ENCODE data around the gene GALNT13.

GALNT13 gene

DNA sequence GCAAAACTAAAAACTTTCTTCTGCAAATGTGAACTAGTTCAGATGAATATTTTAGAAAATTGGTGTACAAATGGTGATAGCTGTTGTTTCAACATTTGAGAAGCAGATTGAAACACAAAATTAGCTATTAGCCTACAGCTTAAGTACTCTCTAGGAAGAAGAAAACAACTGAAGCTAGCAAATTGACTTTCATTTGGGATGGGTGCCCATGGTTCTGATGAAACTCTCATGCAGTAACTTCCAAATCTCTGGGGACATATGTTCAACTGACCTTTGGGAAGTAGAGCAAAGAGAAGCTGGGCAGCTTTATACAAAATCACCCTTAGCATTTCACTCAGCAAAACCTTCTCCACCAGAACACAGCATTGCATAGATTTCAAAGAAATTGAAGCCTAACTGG, 119.0 kb downstream of the GALNT13 start:
- no peak overlapping the region for H3K4me3 Mint-ChIP-seq
- no peaks in the 10 kb centered on the region for H3K27me3 Mint-ChIP-seq
- peaks cover 15% of the 10 kb centered on the region for H3K9me3 Mint-ChIP-seq
- H3K4me1 Mint-ChIP-seq (ENCODE audit: low read depth): no peaks in the 10 kb centered on the region
- H3K27ac Mint-ChIP-seq: no peak overlapping the region
- H3K36me3 Mint-ChIP-seq (ENCODE audit: low read depth): no peaks in the 10 kb centered on the region

DNA sequence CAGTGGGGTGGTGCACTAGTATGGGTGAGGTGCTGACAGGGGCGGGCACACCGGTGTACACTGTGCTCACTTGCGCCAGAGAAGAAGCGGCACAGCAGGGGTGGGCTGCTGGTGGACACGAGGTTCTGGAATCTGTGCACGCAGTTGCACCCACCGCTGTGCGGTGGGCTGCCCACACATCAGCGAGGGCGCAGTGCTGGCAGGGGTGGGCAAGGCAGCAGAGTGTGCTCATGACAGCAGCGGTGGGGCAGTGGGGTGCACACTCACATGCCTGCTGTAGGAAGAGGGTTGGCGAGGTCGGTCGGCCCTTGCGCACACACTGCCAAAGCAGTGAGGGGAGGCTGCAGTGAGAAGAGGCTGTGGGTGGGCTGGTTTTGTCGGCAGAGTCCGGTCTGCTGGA, 141.8 kb downstream of the GALNT13 start:
- Mint-ChIP-seq H3K27me3 (no peaks in the 10 kb centered on the region), H3K4me1 (ENCODE audit: low read depth) (no peaks in the 10 kb centered on the region), H3K9me3 (peaks cover 23% of the 10 kb centered on the region), H3K4me3 (no peak overlapping the region), H3K27ac (no peak overlapping the region), H3K36me3 (ENCODE audit: low read depth) (no peaks in the 10 kb centered on the region)

DNA sequence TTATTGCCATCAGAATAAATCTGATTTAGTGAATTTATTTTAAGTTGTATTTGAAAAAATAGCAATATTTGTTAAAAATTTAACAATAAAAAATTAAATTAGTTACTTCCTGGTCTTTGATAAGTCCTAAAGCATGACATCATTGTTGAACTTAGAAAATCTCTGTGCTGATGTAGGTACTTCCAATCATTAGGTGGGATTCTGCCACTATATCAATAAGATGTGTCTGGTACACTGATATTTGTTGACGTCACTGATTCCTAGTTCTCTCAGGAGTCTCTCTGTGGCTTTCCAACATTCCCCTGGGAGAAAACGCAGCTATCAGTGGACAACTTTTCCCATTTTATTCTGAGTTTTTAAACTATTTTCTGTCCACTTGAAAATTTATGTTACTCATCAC, 143.5 kb downstream of the GALNT13 start:
- H3K9me3 Mint-ChIP-seq: peaks cover 10% of the 10 kb centered on the region
- H3K27me3 Mint-ChIP-seq: no peaks in the 10 kb centered on the region
- H3K27ac Mint-ChIP-seq: no peak overlapping the region
- H3K4me3 Mint-ChIP-seq: no peak overlapping the region
- H3K36me3 Mint-ChIP-seq (ENCODE audit: low read depth): no peaks in the 10 kb centered on the region
- no peaks in the 10 kb centered on the region for H3K4me1 Mint-ChIP-seq (ENCODE audit: low read depth)

DNA sequence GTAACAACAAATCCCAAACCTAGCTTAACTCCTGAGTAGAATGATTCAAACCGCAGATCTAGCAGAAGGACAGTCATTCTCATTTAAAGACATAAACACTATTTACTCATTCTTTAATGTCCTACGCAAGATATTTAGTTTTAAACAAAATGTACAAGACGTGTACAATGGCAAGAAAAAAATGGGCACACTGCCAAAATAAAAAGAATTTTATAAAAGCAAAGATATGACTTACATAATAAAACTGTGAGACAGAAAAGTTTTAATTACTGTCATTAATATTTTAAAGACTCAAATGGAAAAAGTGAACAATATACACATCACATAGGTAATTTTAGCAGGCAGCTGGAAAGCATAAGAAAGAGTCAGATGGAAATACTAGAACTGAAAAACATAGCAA, 157.8 kb downstream of the GALNT13 start:
- no peak overlapping the region for H3K4me3 Mint-ChIP-seq
- peaks cover 30% of the 10 kb centered on the region for H3K9me3 Mint-ChIP-seq
- H3K4me1 Mint-ChIP-seq (ENCODE audit: low read depth): no peaks in the 10 kb centered on the region
- no peak overlapping the region for H3K27ac Mint-ChIP-seq
- H3K36me3 Mint-ChIP-seq (ENCODE audit: low read depth): no peaks in the 10 kb centered on the region
- H3K27me3 Mint-ChIP-seq: no peaks in the 10 kb centered on the region

DNA sequence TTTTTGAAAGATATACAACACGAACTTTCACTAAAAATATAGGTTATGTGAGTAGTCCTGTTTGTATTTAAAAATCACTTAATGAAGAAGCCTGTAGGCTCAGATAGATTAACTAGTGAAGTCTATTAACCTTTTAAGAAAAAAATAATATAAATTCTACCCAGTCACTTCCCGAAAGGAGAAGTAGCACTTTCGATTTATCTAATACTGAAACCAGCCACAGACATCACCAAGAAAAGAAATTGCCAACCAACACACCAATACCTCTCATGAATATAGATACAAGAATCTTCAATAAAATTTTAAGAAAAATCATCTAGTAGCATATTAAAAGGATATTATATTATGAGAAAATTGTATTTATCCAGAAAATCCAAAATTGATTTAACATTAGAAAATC, 160.5 kb downstream of the GALNT13 start:
- no peaks in the 10 kb centered on the region for H3K27me3 Mint-ChIP-seq
- no peak overlapping the region for H3K4me3 Mint-ChIP-seq
- H3K9me3 Mint-ChIP-seq: peaks cover 15% of the 10 kb centered on the region
- no peaks in the 10 kb centered on the region for H3K36me3 Mint-ChIP-seq (ENCODE audit: low read depth)
- no peaks in the 10 kb centered on the region for H3K4me1 Mint-ChIP-seq (ENCODE audit: low read depth)
- H3K27ac Mint-ChIP-seq: no peak overlapping the region

DNA sequence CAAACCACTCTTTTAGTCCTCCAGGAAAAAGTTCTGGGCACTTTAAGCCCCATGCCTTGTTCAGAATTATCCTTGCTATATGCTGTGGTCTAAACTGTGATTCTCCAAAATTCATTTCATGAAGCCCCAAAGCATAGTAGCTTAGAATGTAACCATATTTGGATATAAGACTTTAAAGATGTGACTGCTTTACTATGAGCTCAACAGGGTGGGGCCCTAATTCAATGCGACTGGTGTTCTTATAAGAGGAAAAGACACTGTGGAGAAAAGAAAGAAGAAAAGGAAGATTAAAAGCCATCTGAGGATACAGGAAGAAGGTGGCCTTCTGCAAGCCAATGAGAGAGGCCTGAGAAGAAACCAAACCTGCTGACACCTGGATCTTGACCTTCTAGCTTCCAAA, 174.8 kb downstream of the GALNT13 start:
- no peak overlapping the region for H3K27ac Mint-ChIP-seq
- H3K36me3 Mint-ChIP-seq (ENCODE audit: low read depth): no peaks in the 10 kb centered on the region
- H3K4me1 Mint-ChIP-seq (ENCODE audit: low read depth): no peaks in the 10 kb centered on the region
- peaks cover 7% of the 10 kb centered on the region for H3K9me3 Mint-ChIP-seq
- H3K27me3 Mint-ChIP-seq: no peaks in the 10 kb centered on the region
- no peak overlapping the region for H3K4me3 Mint-ChIP-seq

DNA sequence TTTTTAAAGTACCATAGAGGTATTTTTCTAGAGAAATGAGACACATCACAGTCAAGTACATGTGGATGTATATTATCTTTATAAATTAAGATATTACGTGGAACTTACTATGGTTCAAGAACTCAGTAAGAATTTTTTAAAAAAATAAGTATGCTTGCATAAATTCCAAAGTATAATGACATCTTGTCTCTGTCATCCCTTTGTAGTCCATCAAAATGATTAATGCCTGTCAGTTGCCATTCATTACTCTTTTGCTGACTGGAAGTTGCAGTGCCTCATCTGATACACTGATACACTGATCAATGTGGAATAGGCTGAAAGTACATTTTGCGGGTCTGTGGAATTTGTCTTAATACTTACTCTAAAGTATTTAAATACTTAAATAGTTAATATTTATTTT, 177.2 kb downstream of the GALNT13 start:
- no peaks in the 10 kb centered on the region for H3K36me3 Mint-ChIP-seq (ENCODE audit: low read depth)
- H3K4me1 Mint-ChIP-seq (ENCODE audit: low read depth): no peaks in the 10 kb centered on the region
- no peak overlapping the region for H3K4me3 Mint-ChIP-seq
- no peak overlapping the region for H3K27ac Mint-ChIP-seq
- no peaks in the 10 kb centered on the region for H3K27me3 Mint-ChIP-seq
- peaks cover 8% of the 10 kb centered on the region for H3K9me3 Mint-ChIP-seq

DNA sequence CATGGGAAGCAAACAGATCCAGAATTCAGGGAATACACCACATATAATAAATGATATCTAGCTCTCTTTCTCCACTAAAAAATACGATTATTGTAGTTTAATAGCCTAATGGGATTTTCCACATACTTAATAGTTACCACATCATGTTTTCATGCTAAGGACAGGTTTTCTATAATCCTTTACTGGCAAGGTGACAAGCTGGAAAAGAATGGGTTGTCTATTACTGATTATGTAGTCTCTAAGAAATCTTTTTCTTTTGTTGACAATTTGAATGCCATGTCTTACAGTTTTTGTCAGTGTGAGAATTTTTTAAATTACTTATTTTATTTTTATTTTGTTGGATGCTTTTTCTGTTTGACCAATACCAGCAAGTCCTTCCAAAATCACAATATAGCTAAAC, 177.8 kb downstream of the GALNT13 start:
- Mint-ChIP-seq H3K4me1 (ENCODE audit: low read depth) (no peaks in the 10 kb centered on the region), H3K36me3 (ENCODE audit: low read depth) (no peaks in the 10 kb centered on the region)

DNA sequence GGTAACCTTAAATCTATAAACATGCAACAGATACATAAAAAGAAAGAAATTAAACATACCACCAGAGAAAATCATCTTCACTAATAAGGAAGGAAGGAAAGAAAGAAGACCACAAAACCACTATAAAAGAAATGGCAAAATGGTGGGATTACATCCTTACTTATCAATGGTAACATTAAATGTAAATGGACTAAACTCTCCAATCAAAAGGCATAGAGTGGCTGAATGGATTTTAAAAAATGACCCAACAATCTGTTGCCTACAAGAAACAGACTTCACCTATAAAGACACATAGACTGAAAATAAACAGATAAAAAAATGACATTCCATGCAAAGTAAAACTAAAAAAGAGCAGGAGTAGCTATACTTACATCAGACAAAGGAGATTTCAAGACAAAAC, 195.4 kb downstream of the GALNT13 start:
- no peaks in the 10 kb centered on the region for H3K27me3 Mint-ChIP-seq
- H3K4me1 Mint-ChIP-seq (ENCODE audit: low read depth): no peaks in the 10 kb centered on the region
- H3K36me3 Mint-ChIP-seq (ENCODE audit: low read depth): no peaks in the 10 kb centered on the region
- no peak overlapping the region for H3K4me3 Mint-ChIP-seq
- peaks cover 22% of the 10 kb centered on the region for H3K9me3 Mint-ChIP-seq
- no peak overlapping the region for H3K27ac Mint-ChIP-seq

More for the DNA sequence above, 177.8 kb downstream of the GALNT13 start:
- Mint-ChIP-seq H3K4me3 (no peak overlapping the region), H3K27ac (no peak overlapping the region), H3K27me3 (no peaks in the 10 kb centered on the region), H3K9me3 (peaks cover 10% of the 10 kb centered on the region)

DNA sequence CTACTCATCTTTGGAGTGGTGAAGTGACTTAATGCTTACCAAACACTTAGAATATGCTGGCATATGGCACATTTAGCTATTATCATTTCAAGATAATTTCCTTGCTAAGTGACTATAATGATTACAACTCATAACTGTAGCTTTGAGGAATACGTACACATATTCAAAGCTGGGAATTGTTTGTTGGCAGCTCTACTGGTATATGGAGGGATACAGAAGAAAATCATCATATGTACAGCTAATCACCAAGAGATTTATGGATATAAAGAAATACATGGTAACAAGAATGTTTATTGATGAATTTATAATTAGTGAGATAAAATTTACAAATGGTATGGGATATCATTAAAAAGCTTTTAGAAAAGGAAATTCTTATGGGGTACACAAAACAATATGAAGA, 207.2 kb downstream of the GALNT13 start:
- Mint-ChIP-seq H3K9me3 (peaks cover 4% of the 10 kb centered on the region), H3K4me3 (no peak overlapping the region), H3K27me3 (no peaks in the 10 kb centered on the region), H3K27ac (no peak overlapping the region), H3K36me3 (ENCODE audit: low read depth) (no peaks in the 10 kb centered on the region), H3K4me1 (ENCODE audit: low read depth) (no peaks in the 10 kb centered on the region)

DNA sequence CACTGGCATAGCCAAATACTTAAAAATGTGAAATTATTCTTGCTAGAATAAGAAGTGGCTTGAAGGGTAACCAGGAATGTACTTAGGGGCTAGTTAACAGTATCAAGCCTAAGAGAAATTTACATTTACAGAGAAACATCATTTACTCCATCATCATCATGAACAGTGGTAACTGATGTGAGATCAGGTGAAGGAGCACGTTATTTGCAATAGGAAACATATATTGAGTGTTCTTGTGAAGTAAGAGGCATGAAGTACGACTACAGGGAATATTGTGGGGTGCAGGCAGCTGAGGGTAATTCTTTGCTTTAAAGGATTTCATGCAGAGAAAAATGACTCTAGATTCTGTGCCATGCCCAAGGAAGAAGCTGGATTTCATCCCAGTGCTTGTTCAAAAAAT, 220.8 kb downstream of the GALNT13 start:
- Mint-ChIP-seq H3K27ac (no peak overlapping the region), H3K36me3 (ENCODE audit: low read depth) (no peaks in the 10 kb centered on the region), H3K27me3 (no peaks in the 10 kb centered on the region), H3K4me3 (no peak overlapping the region), H3K9me3 (no peaks in the 10 kb centered on the region), H3K4me1 (ENCODE audit: low read depth) (no peaks in the 10 kb centered on the region)

DNA sequence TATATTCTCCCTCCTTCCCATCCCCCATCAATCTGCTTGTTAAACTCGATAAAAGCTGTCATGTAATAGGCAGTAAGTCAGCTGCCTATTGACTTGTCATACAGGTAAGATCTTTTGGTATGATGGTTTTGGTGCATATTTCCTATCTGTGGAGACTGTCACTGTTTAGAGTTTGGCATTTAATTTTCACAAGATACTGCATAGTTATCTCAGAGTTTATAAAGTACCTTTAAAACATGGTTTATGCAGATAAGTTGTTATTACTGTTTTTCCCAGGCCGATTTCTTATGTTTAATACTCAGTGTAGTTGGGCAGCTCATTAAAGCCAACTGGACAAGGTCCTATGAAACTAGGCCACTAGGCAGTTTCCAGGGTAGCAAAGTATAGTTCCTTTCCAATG, 222.1 kb downstream of the GALNT13 start:
- H3K4me3 Mint-ChIP-seq: no peak overlapping the region

DNA sequence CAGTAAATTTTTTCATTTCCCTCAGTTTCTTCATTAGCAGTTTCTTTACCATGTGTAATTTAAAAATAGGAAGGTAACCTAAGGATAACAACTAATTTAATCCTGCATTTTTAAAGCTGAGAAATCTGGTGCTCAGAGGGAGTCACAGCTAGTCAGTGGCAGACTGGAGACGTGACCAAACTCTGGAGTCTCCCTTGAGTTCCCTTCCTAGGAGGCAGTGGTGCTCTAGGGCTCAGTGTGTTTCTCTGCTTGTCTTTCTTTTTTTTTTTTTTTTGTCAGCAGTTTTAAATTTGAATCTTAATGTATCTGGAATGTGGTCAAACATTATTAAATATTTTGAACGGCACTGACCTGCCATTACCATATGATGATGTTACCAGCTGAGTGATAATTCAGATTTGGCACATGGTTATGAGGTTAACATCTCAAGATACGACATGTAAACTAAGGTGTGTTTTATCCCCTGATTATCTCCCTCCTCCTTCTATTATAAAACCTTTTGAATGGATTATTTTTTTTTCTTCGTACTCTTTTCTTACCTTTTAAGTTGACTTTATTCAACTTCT, 226.2 kb downstream of the GALNT13 start:
- no peak overlapping the region for H3K4me3 Mint-ChIP-seq
- H3K4me1 Mint-ChIP-seq (ENCODE audit: low read depth): no peaks in the 10 kb centered on the region
- no peak overlapping the region for H3K27ac Mint-ChIP-seq
- H3K9me3 Mint-ChIP-seq: no peaks in the 10 kb centered on the region
- H3K36me3 Mint-ChIP-seq (ENCODE audit: low read depth): no peaks in the 10 kb centered on the region
- H3K27me3 Mint-ChIP-seq: no peaks in the 10 kb centered on the region

More for the DNA sequence above, 222.1 kb downstream of the GALNT13 start:
- H3K27me3 Mint-ChIP-seq: no peaks in the 10 kb centered on the region
- no peaks in the 10 kb centered on the region for H3K4me1 Mint-ChIP-seq (ENCODE audit: low read depth)
- H3K27ac Mint-ChIP-seq: no peak overlapping the region
- no peaks in the 10 kb centered on the region for H3K9me3 Mint-ChIP-seq
- H3K36me3 Mint-ChIP-seq (ENCODE audit: low read depth): no peaks in the 10 kb centered on the region

DNA sequence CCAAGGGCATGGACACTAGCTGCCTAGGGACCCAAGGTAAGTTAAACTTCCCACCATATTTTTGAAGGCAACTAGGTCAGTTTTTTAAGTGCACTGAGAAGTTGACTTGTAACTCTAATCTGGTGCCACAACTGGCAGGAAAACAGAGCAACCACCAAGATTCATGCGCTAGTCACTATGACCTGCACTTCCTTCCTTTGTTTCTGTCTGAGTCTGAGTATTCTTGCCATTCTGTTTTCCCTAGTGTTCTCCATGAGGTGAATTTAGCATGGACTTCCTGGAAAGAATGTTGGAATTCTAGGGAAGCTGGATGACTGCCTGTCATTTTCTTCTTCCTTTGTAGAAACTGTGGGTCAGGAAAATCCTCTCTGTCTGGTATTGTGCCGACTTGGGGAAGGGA, 249.0 kb downstream of the GALNT13 start:
- H3K36me3 Mint-ChIP-seq (ENCODE audit: low read depth): no peaks in the 10 kb centered on the region
- H3K27ac Mint-ChIP-seq: no peak overlapping the region
- H3K27me3 Mint-ChIP-seq: no peaks in the 10 kb centered on the region
- H3K4me3 Mint-ChIP-seq: no peak overlapping the region
- no peaks in the 10 kb centered on the region for H3K4me1 Mint-ChIP-seq (ENCODE audit: low read depth)
- H3K9me3 Mint-ChIP-seq: peaks cover 26% of the 10 kb centered on the region

DNA sequence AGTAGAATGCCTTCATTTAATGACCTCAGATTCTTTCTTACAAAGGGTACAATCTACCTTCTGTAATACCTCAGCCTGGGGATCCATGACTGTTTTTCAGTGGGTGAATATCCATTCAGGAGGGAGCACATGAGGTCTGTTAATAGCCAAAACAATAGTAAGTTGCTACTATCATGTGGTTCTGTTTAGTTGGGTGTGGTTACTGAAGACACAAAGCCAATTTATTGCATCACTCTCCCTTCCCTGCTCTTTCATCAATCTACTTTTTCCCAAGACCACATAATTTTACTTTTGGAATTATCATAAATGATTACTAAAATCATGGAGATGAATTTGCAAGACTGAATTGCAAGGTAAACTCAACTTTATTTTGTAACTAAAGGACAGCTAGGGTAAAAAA, 254.2 kb downstream of the GALNT13 start:
- Mint-ChIP-seq H3K36me3 (ENCODE audit: low read depth) (no peaks in the 10 kb centered on the region), H3K4me3 (no peak overlapping the region), H3K9me3 (peaks cover 6% of the 10 kb centered on the region), H3K27ac (no peak overlapping the region), H3K27me3 (no peaks in the 10 kb centered on the region), H3K4me1 (ENCODE audit: low read depth) (no peaks in the 10 kb centered on the region)

DNA sequence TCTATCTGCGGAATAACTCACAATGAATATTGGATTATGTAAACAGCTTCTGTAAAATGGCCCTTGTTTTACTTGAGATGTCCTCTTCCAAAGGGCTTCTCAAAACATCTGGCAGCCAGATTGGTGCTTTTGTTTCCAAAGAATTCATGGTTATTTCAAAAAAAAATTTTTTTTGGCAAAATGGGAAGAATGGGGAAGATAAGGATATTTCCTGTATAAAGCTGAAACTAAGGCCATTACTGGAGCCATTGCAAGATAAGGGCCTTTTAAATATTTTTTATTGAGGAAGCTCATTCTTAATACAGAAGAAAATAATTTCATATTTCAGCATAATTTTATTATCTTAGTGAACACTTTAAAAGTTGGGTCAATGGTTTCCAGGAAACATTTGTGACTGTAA, 259.1 kb downstream of the GALNT13 start:
- no peak overlapping the region for H3K27ac Mint-ChIP-seq
- H3K4me3 Mint-ChIP-seq: no peak overlapping the region
- H3K27me3 Mint-ChIP-seq: no peaks in the 10 kb centered on the region
- no peaks in the 10 kb centered on the region for H3K4me1 Mint-ChIP-seq (ENCODE audit: low read depth)
- no peaks in the 10 kb centered on the region for H3K9me3 Mint-ChIP-seq
- H3K36me3 Mint-ChIP-seq (ENCODE audit: low read depth): no peaks in the 10 kb centered on the region
